ENCODE data around the gene PTPRU. TPM values are rescaled to one million over a fixed set of nuclear protein-coding genes. Genes with fewer than 3 reads are reported as not detected.

Gene PTPRU
- polyA plus RNA-seq, 1 of the 3 experiments (the other 2 are of a cell fraction) = 3.5 TPM

DNA sequence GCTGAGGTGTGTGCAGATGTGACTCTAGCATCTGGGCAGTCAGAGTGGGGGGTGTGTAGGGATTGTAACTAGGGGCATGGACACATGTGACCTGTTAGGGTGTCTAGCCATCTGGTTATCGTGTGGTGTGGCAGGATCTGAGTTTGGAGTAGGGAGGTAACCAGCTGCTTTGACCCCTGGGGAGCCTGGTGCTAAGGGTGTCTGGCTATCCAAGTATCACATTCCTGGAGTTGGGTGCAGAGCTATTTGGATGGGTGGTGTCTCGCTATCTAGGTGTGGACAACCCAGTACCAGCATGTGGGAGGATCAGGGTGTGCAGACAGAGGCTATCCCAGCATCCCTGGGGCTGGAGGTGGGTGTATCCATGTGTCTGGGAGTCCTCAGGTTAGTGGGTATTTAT, 4.7 kb downstream of the PTPRU start:
- CTCF ChIA-PET = interaction anchor here (0.6 to 3.7 kb wide), 21 partner anchors 13 to 1467 kb away, joined by 3 to 26 read pairs (median 4); no protein-coding TSS in a partner anchor
- H3K9ac ChIP-seq = no peak overlapping the region
- 72% methylated on average over 2 of the region's 2 CpGs for WGBS (ENCODE audit: low lambda C conversion rate)

DNA sequence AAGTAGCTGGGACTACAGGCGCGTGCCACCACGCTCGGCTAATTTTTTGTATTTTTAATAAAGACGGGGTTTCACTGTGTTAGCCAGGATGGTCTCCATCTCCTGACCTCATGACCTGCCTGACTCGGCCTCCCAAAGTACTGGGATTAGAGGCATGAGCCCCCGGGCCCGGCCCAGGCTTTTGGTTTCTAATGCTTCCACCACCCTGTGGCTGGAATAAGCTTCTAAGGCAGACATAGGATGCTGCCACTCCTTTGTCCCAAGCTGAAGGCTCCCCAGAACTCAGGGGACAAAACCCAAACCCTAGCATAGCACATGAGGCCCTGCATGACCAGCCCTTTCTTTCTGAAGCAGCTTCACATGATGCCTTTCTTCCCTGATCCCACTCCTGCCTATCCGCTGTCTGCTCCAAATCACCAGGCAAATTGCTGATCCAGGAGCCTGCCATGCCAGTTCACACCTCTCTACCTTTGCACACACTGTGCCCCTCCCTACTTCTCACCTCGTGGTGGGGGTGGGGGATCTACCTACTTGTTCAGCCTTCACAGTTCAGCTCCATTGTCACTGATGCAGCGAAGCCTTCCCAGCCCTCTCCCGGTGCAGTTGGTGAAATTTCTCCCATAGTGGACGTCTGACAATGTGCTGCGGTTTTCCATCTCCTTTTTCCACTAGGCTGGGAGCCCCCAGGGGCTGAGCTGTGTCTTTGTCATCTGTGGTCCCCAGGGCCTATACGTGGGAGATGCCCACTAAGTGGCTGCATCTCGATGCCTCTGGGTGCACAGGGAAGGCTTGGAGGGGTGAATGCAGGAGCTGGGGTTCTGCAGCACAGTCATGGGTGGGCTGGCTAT, 6.9 kb downstream of the PTPRU start:
- H3K36me3 ChIP-seq (replicated peaks in 1 of 2; ENCODE audit: control insufficient read depth in 1 of 2, insufficient read depth in 2 of 2, low read length in 1 of 2) = no peaks in the 10 kb centered on the region
- H2AFZ ChIP-seq (ENCODE audit: low read depth) = no peak overlapping the region
- H3K27ac ChIP-seq (ENCODE audit: low read depth in 2 of 2, low read length in 1 of 2) = no peak overlapping the region; a peak in 1 of 4 replicates
- no peaks in the 10 kb centered on the region for H3K9me3 ChIP-seq
- ChIA-PET CTCF (interaction anchor here (1.0 to 5.1 kb wide), 8 partner anchors 15 to 1465 kb away, joined by 3 to 23 read pairs (median 4); no protein-coding TSS in a partner anchor), POLR2A (no interaction called here)
- H3F3A ChIP-seq (replicated peaks; ENCODE audit: insufficient read depth) = no peaks in the 10 kb centered on the region
- H3K9ac ChIP-seq = no peak overlapping the region
- DNase-seq = no peak
- H3K4me2 ChIP-seq = peak overlapping the region; percentile 26; the same call in 1 of the 2 replicates
- no peaks in the 10 kb centered on the region for H3K27me3 ChIP-seq (ENCODE audit: insufficient read depth)
- no peaks in the 10 kb centered on the region for H3K9me2 ChIP-seq
- H3K4me1 ChIP-seq (ENCODE audit: control insufficient read depth in 1 of 2, insufficient read depth in 2 of 2, low read depth in 1 of 2, low read length in 1 of 2) = peaks cover 6 to 72% of the 10 kb centered on the region in 2 experiments; a peak in 2 of 4 replicates
- WGBS (ENCODE audit: low lambda C conversion rate) = 72% methylated on average over 15 of the region's 16 CpGs
- no peaks in the 10 kb centered on the region for H3K79me2 ChIP-seq (ENCODE audit: insufficient read depth)
- H3K4me3 ChIP-seq (ENCODE audit: low read depth in 2 of 2, low read length in 1 of 2) = no peak overlapping the region
- no peaks in the 10 kb centered on the region for H4K20me1 ChIP-seq (ENCODE audit: insufficient read depth)
- TF ChIP-seq FOXJ3 (CRISPR knock-in tag; IDR thresholded peaks at IDR 0.05) = no peak
- no peak for TF ChIP-seq RCOR1 (IDR thresholded peaks at IDR 0.05; ENCODE audit: low read length)
- TF ChIP-seq SMC3 (IDR thresholded peaks at IDR 0.05; ENCODE audit: low read depth, low read length) = no peak
- TF ChIP-seq, protein P1, sequence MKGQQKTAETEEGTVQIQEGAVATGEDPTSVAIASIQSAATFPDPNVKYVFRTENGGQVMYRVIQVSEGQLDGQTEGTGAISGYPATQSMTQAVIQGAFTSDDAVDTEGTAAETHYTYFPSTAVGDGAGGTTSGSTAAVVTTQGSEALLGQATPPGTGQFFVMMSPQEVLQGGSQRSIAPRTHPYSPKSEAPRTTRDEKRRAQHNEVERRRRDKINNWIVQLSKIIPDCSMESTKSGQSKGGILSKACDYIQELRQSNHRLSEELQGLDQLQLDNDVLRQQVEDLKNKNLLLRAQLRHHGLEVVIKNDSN (IDR thresholded peaks at IDR 0.05; ENCODE audit: borderline replicate concordance, low read depth) = no peak
- TF ChIP-seq TCF12 (IDR thresholded peaks at IDR 0.05) = no peak
- TF ChIP-seq, protein P2, sequence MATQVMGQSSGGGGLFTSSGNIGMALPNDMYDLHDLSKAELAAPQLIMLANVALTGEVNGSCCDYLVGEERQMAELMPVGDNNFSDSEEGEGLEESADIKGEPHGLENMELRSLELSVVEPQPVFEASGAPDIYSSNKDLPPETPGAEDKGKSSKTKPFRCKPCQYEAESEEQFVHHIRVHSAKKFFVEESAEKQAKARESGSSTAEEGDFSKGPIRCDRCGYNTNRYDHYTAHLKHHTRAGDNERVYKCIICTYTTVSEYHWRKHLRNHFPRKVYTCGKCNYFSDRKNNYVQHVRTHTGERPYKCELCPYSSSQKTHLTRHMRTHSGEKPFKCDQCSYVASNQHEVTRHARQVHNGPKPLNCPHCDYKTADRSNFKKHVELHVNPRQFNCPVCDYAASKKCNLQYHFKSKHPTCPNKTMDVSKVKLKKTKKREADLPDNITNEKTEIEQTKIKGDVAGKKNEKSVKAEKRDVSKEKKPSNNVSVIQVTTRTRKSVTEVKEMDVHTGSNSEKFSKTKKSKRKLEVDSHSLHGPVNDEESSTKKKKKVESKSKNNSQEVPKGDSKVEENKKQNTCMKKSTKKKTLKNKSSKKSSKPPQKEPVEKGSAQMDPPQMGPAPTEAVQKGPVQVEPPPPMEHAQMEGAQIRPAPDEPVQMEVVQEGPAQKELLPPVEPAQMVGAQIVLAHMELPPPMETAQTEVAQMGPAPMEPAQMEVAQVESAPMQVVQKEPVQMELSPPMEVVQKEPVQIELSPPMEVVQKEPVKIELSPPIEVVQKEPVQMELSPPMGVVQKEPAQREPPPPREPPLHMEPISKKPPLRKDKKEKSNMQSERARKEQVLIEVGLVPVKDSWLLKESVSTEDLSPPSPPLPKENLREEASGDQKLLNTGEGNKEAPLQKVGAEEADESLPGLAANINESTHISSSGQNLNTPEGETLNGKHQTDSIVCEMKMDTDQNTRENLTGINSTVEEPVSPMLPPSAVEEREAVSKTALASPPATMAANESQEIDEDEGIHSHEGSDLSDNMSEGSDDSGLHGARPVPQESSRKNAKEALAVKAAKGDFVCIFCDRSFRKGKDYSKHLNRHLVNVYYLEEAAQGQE (IDR thresholded peaks at IDR 0.05; ENCODE audit: low read depth, low read length) = no peak
- TF ChIP-seq TEAD4 (IDR thresholded peaks at IDR 0.05; ENCODE audit: borderline replicate concordance, insufficient read depth) = no peak
- TF ChIP-seq, protein P3, sequence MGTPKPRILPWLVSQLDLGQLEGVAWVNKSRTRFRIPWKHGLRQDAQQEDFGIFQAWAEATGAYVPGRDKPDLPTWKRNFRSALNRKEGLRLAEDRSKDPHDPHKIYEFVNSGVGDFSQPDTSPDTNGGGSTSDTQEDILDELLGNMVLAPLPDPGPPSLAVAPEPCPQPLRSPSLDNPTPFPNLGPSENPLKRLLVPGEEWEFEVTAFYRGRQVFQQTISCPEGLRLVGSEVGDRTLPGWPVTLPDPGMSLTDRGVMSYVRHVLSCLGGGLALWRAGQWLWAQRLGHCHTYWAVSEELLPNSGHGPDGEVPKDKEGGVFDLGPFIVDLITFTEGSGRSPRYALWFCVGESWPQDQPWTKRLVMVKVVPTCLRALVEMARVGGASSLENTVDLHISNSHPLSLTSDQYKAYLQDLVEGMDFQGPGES (IDR thresholded peaks at IDR 0.05; ENCODE audit: low read depth, low read length) = no peak
- TF ChIP-seq NRF1 (IDR thresholded peaks at IDR 0.05; ENCODE audit: low read depth, low read length) = no peak
- no peak for TF ChIP-seq MXI1 (IDR thresholded peaks at IDR 0.05; ENCODE audit: low read depth, low read length)
- TF ChIP-seq NFIC (IDR thresholded peaks at IDR 0.05; ENCODE audit: borderline replicate concordance) = no peak
- no peak for TF ChIP-seq FOSL2 (IDR thresholded peaks at IDR 0.05; ENCODE audit: borderline replicate concordance, low read depth)
- TF ChIP-seq, protein P4, sequence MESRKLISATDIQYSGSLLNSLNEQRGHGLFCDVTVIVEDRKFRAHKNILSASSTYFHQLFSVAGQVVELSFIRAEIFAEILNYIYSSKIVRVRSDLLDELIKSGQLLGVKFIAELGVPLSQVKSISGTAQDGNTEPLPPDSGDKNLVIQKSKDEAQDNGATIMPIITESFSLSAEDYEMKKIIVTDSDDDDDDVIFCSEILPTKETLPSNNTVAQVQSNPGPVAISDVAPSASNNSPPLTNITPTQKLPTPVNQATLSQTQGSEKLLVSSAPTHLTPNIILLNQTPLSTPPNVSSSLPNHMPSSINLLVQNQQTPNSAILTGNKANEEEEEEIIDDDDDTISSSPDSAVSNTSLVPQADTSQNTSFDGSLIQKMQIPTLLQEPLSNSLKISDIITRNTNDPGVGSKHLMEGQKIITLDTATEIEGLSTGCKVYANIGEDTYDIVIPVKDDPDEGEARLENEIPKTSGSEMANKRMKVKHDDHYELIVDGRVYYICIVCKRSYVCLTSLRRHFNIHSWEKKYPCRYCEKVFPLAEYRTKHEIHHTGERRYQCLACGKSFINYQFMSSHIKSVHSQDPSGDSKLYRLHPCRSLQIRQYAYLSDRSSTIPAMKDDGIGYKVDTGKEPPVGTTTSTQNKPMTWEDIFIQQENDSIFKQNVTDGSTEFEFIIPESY (IDR thresholded peaks at IDR 0.05; ENCODE audit: borderline replicate concordance, low read depth) = no peak
- TF ChIP-seq GATA2 (CRISPR knock-in tag; IDR thresholded peaks at IDR 0.05) = no peak
- no peak for TF ChIP-seq FOXM1 (IDR thresholded peaks at IDR 0.05; ENCODE audit: low read depth)
- TF ChIP-seq POLR2AphosphoS5 (IDR thresholded peaks at IDR 0.05; ENCODE audit: low read depth, low read length) = no peak

More for the DNA sequence above, 4.7 kb downstream of the PTPRU start:
- Histone ChIP-seq H2AFZ (ENCODE audit: low read depth) (no peak overlapping the region), H3K4me3 (ENCODE audit: low read depth in 2 of 2, low read length in 1 of 2) (no peak overlapping the region), H3K79me2 (ENCODE audit: insufficient read depth) (no peaks in the 10 kb centered on the region), H3K27me3 (ENCODE audit: insufficient read depth) (peaks cover 6% of the 10 kb centered on the region), H3K9me2 (no peaks in the 10 kb centered on the region), H3K27ac (ENCODE audit: low read depth in 2 of 2, low read length in 1 of 2) (no peak overlapping the region; a peak in 1 of 4 replicates), H3K4me1 (ENCODE audit: control insufficient read depth in 1 of 2, insufficient read depth in 2 of 2, low read depth in 1 of 2, low read length in 1 of 2) (peaks cover 8 to 59% of the 10 kb centered on the region in 2 experiments; a peak in 3 of 4 replicates), H3K9me3 (no peaks in the 10 kb centered on the region), H3F3A (replicated peaks; ENCODE audit: insufficient read depth) (no peaks in the 10 kb centered on the region), H4K20me1 (ENCODE audit: insufficient read depth) (no peaks in the 10 kb centered on the region), H3K4me2 (no peak overlapping the region), H3K36me3 (replicated peaks in 1 of 2; ENCODE audit: control insufficient read depth in 1 of 2, insufficient read depth in 2 of 2, low read length in 1 of 2) (no peaks in the 10 kb centered on the region)
- TF ChIP-seq FOXJ3 (CRISPR knock-in tag; IDR thresholded peaks at IDR 0.05) = no peak
- peak; percentile 52; the same call in 1 of the 2 replicates for TF ChIP-seq RCOR1 (IDR thresholded peaks at IDR 0.05; ENCODE audit: low read length)
- DNase-seq = no peak
- POLR2A ChIA-PET = no interaction called here

All from SK-N-SH (cell line).